Mammary epithelial cell (primary cell): Measurements from ENCODE around the gene NEK10.

Source experiments
- CTCF ChIP-seq, 2 donors: IDR thresholded peaks in 1 of 2; conservative IDR thresholded peaks in 1 of 2; 2 replicates each; pipeline ENCODE4 v1.5.1; 2011 to 2012; ENCODE audit warnings: inconsistent platforms in 2 of 2, low read length in 2 of 2, mild to moderate bottlenecking in 2 of 2, control low read depth in 1 of 2, low read depth in 1 of 2; ENCODE audit not compliant: insufficient read depth in 1 of 2; ENCODE audit errors: extremely low read depth in 1 of 2
- EZH2 ChIP-seq: IDR thresholded peaks from 2 replicates; pipeline ENCODE4 v1.6.1; 2012; ENCODE audit warnings: low read length, inconsistent platforms, borderline replicate concordance

- TF ChIP-seq CTCF (conservative IDR thresholded peaks at IDR 0.05 in 1 of 2, IDR thresholded peaks at IDR 0.05 in 1 of 2; ENCODE audit: extremely low read depth in 1 of 2, insufficient read depth in 1 of 2, low read depth in 1 of 2, low read length in 2 of 2) (no peak), EZH2 (no peak)
These were observed 287.6 kb downstream of the NEK10 start for GRCh38 chr3:27081566-27081965.
